Measurements from ENCODE around the gene LGALS3.
A peak's percentile ranks its signal among the peaks of the same experiment; 100 is the strongest.

The LGALS3 gene

DNA sequence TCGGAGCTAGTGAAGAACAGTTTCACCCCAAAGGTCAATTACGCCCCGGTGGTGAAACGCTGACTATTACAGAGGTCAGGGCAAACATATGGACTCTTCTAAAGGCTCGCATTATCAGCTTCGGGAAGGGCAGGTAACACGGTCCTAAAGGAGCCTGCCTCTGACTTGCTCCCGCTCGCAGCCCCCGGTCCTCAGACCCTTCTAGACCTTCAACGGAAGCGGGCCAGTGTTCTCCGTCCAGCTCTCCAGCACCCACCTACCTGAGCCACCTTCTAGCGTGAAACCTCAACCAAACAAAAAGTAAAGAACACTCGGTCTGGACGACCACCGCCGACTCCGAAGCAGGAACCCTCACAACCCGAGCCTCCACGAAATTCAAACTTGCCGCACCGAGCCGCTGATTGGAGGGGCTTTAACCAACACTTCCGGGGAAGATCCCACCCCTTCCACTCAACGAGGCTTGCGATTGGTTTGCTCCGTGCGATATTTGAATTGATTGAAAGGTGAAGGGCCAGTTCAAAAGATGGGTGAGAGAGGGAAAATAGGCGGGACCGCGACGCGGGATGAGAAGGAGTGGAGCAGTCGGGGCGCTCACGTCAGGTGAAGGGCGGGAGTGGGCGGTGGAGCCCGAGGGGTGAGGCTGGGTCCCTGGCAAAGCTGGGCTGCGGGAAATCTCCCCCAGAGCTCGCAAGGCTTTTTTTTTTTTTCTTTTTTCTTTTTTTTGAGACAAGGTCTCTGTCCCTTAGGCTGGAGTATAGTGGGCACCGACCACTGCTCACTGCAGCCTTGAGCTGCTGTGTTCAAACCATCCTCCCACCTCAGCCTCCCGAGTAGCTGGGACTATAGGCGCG is 62.4 kb downstream of the LGALS3 start, which contains the start of gene DLGAP5:
DLGAP5 (minus strand) TSS at position 383 of the 851 bp plus-strand sequence. CDS start 2,406 bp downstream, outside the sequence.
- peak within 1 kb of the TSS; percentile 82 for H3K4me3 ChIP-seq (ENCODE audit: severe bottlenecking)
- H3K27me3 ChIP-seq (ENCODE audit: insufficient read depth, poor library complexity, severe bottlenecking) = no peaks in the 10 kb centered on the region
- H3K27ac ChIP-seq (ENCODE audit: poor library complexity, severe bottlenecking) = peak within 1 kb of the TSS; percentile 39
- TF ChIP-seq, protein P1, sequence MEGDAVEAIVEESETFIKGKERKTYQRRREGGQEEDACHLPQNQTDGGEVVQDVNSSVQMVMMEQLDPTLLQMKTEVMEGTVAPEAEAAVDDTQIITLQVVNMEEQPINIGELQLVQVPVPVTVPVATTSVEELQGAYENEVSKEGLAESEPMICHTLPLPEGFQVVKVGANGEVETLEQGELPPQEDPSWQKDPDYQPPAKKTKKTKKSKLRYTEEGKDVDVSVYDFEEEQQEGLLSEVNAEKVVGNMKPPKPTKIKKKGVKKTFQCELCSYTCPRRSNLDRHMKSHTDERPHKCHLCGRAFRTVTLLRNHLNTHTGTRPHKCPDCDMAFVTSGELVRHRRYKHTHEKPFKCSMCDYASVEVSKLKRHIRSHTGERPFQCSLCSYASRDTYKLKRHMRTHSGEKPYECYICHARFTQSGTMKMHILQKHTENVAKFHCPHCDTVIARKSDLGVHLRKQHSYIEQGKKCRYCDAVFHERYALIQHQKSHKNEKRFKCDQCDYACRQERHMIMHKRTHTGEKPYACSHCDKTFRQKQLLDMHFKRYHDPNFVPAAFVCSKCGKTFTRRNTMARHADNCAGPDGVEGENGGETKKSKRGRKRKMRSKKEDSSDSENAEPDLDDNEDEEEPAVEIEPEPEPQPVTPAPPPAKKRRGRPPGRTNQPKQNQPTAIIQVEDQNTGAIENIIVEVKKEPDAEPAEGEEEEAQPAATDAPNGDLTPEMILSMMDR (IDR thresholded peaks at IDR 0.05; ENCODE audit: poor library complexity, severe bottlenecking) = no peak
- peak; percentile 97 for ATAC-seq (ENCODE audit: low read depth)
- no peaks in the 10 kb centered on the region for H3K9me3 ChIP-seq (ENCODE audit: severe bottlenecking)
- H3K4me1 ChIP-seq (ENCODE audit: insufficient read depth, poor library complexity, severe bottlenecking) = peaks cover 15% of the 10 kb centered on the region
- DNase-seq (ENCODE audit: low spot score) = peak; percentile 96
- H3K36me3 ChIP-seq (ENCODE audit: low read depth) = peaks cover 22% of the 10 kb centered on the region

DNA sequence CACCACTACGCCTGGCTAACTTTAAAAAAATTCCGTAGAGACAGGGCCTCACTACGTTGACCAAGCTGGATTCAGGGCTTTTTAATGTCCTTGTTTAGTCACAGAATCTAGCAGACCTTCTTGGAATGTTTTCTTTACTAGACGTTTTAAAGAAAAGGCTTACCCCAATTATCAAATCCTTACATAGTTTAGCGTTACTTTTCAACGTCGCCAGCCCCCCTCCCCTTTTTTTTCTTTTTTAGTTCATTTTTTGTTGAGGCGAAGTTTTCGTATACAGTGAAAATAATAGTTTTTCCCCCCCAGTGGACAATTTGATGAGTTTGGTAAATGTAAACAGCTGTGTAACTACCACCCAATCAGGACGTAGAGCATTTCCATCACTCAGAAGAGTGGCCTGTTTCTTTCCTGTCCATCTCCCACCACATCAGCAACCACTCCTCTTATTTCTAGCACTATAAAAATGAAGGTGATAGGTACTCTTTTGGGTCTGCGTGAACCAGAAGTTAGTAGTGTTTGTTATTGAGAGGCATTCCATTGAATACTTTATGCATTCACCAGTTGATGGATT is 63.1 kb downstream of the LGALS3 start:
- TF ChIP-seq, protein P1 (IDR thresholded peaks at IDR 0.05; ENCODE audit: poor library complexity, severe bottlenecking) = no peak
- H3K27ac ChIP-seq (ENCODE audit: poor library complexity, severe bottlenecking) = peak overlapping the region; percentile 39
- H3K36me3 ChIP-seq (ENCODE audit: low read depth) = peaks cover 19% of the 10 kb centered on the region
- no peak for ATAC-seq (ENCODE audit: low read depth)
- H3K4me1 ChIP-seq (ENCODE audit: insufficient read depth, poor library complexity, severe bottlenecking) = peaks cover 15% of the 10 kb centered on the region
- H3K27me3 ChIP-seq (ENCODE audit: insufficient read depth, poor library complexity, severe bottlenecking) = no peaks in the 10 kb centered on the region
- no peaks in the 10 kb centered on the region for H3K9me3 ChIP-seq (ENCODE audit: severe bottlenecking)
- no peak for DNase-seq (ENCODE audit: low spot score)
- H3K4me3 ChIP-seq (ENCODE audit: severe bottlenecking) = peak overlapping the region; percentile 82

DNA sequence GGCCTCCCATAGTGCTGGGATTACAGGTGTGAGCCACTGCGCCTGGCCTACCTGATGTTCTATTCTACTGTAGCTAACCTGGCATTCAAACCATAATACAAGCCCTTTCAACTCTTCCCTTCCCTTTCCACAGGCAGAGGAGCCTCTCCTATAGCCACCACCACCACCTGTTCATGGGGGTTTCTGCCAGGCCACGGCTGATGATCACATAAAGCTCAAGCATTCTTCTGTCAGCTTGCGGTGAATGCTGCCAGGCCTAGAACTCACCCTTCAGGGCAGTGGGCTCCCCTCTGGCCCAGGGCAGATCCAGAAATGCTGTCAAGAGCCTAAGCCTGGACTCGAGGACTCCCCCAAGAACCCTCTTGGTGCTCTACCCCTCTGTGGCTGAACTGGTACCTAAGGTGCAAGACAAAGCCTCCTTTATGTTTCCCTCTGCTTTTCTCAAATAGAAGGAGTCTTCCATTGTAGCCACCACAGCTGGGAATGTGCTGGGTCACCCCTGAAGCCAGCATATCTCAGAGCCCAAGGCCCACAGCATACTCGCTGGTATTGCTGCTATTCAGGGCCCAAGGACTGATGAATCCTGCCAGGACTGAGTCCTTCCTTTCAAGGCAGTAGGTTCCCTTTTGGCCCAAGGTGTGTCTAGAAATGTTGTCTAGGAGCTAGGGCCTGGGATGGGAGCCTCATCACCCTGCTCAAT is 65.8 kb downstream of the LGALS3 start:
- TF ChIP-seq, protein P1 (IDR thresholded peaks at IDR 0.05; ENCODE audit: poor library complexity, severe bottlenecking) = no peak
- Histone ChIP-seq H3K36me3 (ENCODE audit: low read depth) (no peaks in the 10 kb centered on the region), H3K27me3 (ENCODE audit: insufficient read depth, poor library complexity, severe bottlenecking) (no peaks in the 10 kb centered on the region), H3K9me3 (ENCODE audit: severe bottlenecking) (no peaks in the 10 kb centered on the region), H3K4me3 (ENCODE audit: severe bottlenecking) (no peak overlapping the region), H3K4me1 (ENCODE audit: insufficient read depth, poor library complexity, severe bottlenecking) (peaks cover 4% of the 10 kb centered on the region), H3K27ac (ENCODE audit: poor library complexity, severe bottlenecking) (no peak overlapping the region)
- ATAC-seq (ENCODE audit: low read depth) (no peak), DNase-seq (ENCODE audit: low spot score) (no peak)
